NK-92 (cell line): Measurements from ENCODE around the gene RAB7A.

Experiments used
- DNase-seq: peaks from one replicate; lab custom pipeline; 2025; ENCODE audit not compliant: unreplicated experiment; lab: John Stamatoyannopoulos, UW

The RAB7A gene

GRCh38 chr3:128787256-128788253 lies 61.6 kb downstream of the RAB7A start:
- no peak for DNase-seq

- DNase-seq: no peak
These were observed 62.4 kb downstream of the RAB7A start for GRCh38 chr3:128788268-128788869.

- DNase-seq: no peak
These were observed 68.2 kb downstream of the RAB7A start for GRCh38 chr3:128794067-128794768.

GRCh38 chr3:128794770-128795649 lies 69.0 kb downstream of the RAB7A start:
- DNase-seq: no peak

- no peak for DNase-seq
These were observed 73.7 kb downstream of the RAB7A start for GRCh38 chr3:128799653-128800052.

GRCh38 chr3:128800241-128801187 lies 74.5 kb downstream of the RAB7A start:
- DNase-seq: no peak

GRCh38 chr3:128801779-128802380 lies 75.9 kb downstream of the RAB7A start:
- DNase-seq: no peak

- DNase-seq: no peak
These were observed 77.3 kb downstream of the RAB7A start for GRCh38 chr3:128803307-128803706.

- no peak for DNase-seq
These were observed 78.2 kb downstream of the RAB7A start for GRCh38 chr3:128804017-128804810.

- DNase-seq: no peak
These were observed 78.8 kb downstream of the RAB7A start for GRCh38 chr3:128804811-128805155.

GRCh38 chr3:128805772-128806171 lies 79.8 kb downstream of the RAB7A start:
- no peak for DNase-seq

- DNase-seq: no peak
These were observed 80.6 kb downstream of the RAB7A start for GRCh38 chr3:128806588-128806987.

GRCh38 chr3:128807186-128807830 lies 81.3 kb downstream of the RAB7A start:
- DNase-seq: no peak

GRCh38 chr3:128808672-128809071 lies 82.7 kb downstream of the RAB7A start:
- DNase-seq: no peak

GRCh38 chr3:128813097-128813496 lies 87.1 kb downstream of the RAB7A start:
- DNase-seq: no peak

GRCh38 chr3:128814060-128814459 lies 88.1 kb downstream of the RAB7A start:
- no peak for DNase-seq

- no peak for DNase-seq
These were observed 88.7 kb downstream of the RAB7A start for GRCh38 chr3:128814519-128815317.
